ENCODE data around the gene ZNF556.

ZNF556 gene

DNA sequence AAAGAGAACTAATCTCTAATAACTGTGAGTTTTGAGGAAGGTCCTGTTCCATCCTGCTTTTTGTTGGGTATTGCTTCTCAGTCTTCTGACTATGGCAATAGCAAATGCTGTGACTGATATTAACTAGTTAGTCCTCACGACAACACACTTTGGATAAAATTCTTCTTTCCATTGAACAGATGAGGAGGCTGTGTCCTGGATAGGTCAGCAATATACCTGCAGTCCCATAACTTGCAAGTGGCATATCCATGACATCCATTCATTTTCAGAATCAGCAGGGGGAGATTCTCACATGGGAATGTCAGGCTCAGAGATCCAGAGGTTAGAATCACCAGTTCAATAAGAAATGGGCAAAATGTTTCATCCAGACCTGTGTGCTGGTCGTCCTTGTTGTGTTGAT, 40.1 kb upstream of the ZNF556 start:
- WGBS (ENCODE audit: insufficient coverage), result 100% methylated on average over 1 of the region's 2 CpGs
- Histone ChIP-seq H3K27ac (ENCODE audit: insufficient read depth in 1 of 2, low read depth in 1 of 2, low read length in 2 of 2, poor library complexity in 1 of 2, severe bottlenecking in 2 of 2) (no peak overlapping the region), H3K9me3 (ENCODE audit: control extremely low read depth in 1 of 5, control insufficient read depth in 4 of 5, insufficient read depth in 2 of 5, low read depth in 1 of 5, low read length in 4 of 5) (peaks cover 7 to 54% (median 43%) of the 10 kb centered on the region in 5 experiments), H3K4me3 (ENCODE audit: control insufficient read depth in 1 of 7, extremely low read depth in 1 of 7, insufficient read depth in 4 of 7, low read depth in 2 of 7, low read length in 6 of 7) (no peak overlapping the region), H3K27me3 (replicated peaks in 2 of 5; ENCODE audit: control insufficient read depth in 4 of 5, insufficient read depth in 5 of 5, low read length in 4 of 5) (no peaks in the 10 kb centered on the region), H3K4me1 (ENCODE audit: control extremely low read depth in 1 of 4, control insufficient read depth in 4 of 4, insufficient read depth in 4 of 4, low read length in 3 of 4) (no peaks in the 10 kb centered on the region), H3K36me3 (ENCODE audit: control insufficient read depth in 4 of 4, insufficient read depth in 4 of 4, low read length in 3 of 4) (peaks cover 10 to 59% (median 37%) of the 10 kb centered on the region in 4 experiments)
- DNase-seq, result no peak
- POLR2A ChIA-PET, result no interaction called here
- CTCF ChIA-PET, result no interaction called here

DNA sequence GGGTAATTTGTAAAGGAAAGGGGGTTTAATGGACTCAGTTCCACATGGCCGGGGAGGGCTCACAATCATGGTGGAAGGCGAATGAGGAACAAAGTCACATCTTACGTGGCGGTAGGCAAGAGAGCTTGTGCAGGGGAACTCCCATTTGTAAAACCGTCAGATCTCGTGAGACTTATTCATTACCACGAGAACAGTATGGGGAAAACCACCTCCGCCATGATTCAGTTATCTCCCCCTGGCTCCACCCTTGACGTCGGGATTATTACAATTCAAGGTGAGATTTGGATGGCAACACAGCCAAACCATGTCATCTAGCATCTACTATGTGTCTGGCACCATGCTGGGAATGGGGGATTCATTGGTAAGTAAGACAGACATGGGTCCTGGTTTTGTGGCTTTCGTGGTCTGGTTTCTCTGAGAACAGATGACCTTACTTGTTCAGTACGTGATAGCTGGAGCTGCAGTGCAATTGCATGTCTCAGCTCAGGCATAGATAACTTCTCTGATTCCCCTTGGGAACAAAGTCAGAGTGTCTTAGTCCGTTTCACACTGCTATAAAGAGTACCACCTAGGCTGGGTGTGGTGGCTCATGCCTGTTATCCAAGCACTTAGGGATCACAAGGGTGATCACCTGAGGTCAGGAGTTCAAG, 39.2 kb upstream of the ZNF556 start:
- ChIA-PET CTCF (interaction anchor here (1.1 kb wide), 1 partner anchor 10 kb away, joined by 3 read pairs; no protein-coding TSS in a partner anchor), POLR2A (no interaction called here)
- Histone ChIP-seq H3K27ac (ENCODE audit: insufficient read depth in 1 of 2, low read depth in 1 of 2, low read length in 2 of 2, poor library complexity in 1 of 2, severe bottlenecking in 2 of 2) (no peak overlapping the region), H3K4me1 (ENCODE audit: control extremely low read depth in 1 of 4, control insufficient read depth in 4 of 4, insufficient read depth in 4 of 4, low read length in 3 of 4) (no peaks in the 10 kb centered on the region), H3K4me3 (ENCODE audit: control insufficient read depth in 1 of 7, extremely low read depth in 1 of 7, insufficient read depth in 4 of 7, low read depth in 2 of 7, low read length in 6 of 7) (no peak overlapping the region), H3K27me3 (replicated peaks in 2 of 5; ENCODE audit: control insufficient read depth in 4 of 5, insufficient read depth in 5 of 5, low read length in 4 of 5) (no peaks in the 10 kb centered on the region), H3K9me3 (ENCODE audit: control extremely low read depth in 1 of 5, control insufficient read depth in 4 of 5, insufficient read depth in 2 of 5, low read depth in 1 of 5, low read length in 4 of 5) (peaks cover 7 to 64% (median 50%) of the 10 kb centered on the region in 5 experiments), H3K36me3 (ENCODE audit: control insufficient read depth in 4 of 4, insufficient read depth in 4 of 4, low read length in 3 of 4) (peaks cover 11 to 67% (median 38%) of the 10 kb centered on the region in 4 experiments)
- WGBS (ENCODE audit: insufficient coverage), result 96% methylated on average over 13 of the region's 13 CpGs
- no peak for DNase-seq

DNA sequence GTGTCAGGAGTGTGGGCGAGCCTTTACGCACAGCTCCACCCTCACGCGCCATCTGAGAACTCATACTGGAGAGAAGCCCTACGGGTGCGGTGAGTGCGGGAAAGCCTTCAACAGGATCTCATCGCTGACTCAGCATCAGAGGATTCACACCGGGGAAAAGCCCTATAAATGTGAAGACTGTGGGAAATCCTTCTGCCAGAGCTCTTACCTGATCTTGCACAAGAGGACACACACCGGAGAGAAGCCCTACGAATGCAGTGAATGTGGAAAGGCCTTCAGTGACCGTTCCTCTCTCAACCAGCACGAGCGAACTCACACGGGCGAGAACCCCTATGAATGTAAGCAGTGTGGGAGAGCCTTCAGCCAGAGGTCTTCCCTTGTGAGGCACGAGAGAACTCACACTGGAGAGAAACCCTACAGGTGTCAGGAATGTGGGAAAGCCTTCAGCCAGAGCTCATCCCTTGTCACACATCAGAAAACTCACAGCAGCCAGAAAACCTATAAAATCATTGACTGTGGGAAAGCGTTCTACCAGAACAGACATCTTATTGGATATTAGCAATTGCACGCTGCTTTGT, 32.8 kb upstream of the ZNF556 start:
- POLR2A ChIA-PET, result no interaction called here
- no peak for DNase-seq
- H3K27ac ChIP-seq (ENCODE audit: insufficient read depth in 1 of 2, low read depth in 1 of 2, low read length in 2 of 2, poor library complexity in 1 of 2, severe bottlenecking in 2 of 2), result no peak overlapping the region
- H3K27me3 ChIP-seq (replicated peaks in 2 of 5; ENCODE audit: control insufficient read depth in 4 of 5, insufficient read depth in 5 of 5, low read length in 4 of 5), result no peaks in the 10 kb centered on the region
- H3K9me3 ChIP-seq (ENCODE audit: control extremely low read depth in 1 of 5, control insufficient read depth in 4 of 5, insufficient read depth in 2 of 5, low read depth in 1 of 5, low read length in 4 of 5), result peaks cover 0 to 80% (median 59%) of the 10 kb centered on the region in 5 experiments
- no peaks in the 10 kb centered on the region for H3K4me1 ChIP-seq (ENCODE audit: control extremely low read depth in 1 of 4, control insufficient read depth in 4 of 4, insufficient read depth in 4 of 4, low read length in 3 of 4)
- H3K36me3 ChIP-seq (ENCODE audit: control insufficient read depth in 4 of 4, insufficient read depth in 4 of 4, low read length in 3 of 4), result peaks cover 4 to 54% (median 30%) of the 10 kb centered on the region in 4 experiments
- no peak overlapping the region for H3K4me3 ChIP-seq (ENCODE audit: control insufficient read depth in 1 of 7, extremely low read depth in 1 of 7, insufficient read depth in 4 of 7, low read depth in 2 of 7, low read length in 6 of 7)
- CTCF ChIA-PET, result interaction anchor here (1.5 to 3.2 kb wide), 4 partner anchors 10 to 35 kb away, joined by 4 to 12 read pairs (median 6); partner anchors contain the start of gene ZNF554
- 96% methylated on average over 18 of the region's 19 CpGs for WGBS (ENCODE audit: insufficient coverage)

DNA sequence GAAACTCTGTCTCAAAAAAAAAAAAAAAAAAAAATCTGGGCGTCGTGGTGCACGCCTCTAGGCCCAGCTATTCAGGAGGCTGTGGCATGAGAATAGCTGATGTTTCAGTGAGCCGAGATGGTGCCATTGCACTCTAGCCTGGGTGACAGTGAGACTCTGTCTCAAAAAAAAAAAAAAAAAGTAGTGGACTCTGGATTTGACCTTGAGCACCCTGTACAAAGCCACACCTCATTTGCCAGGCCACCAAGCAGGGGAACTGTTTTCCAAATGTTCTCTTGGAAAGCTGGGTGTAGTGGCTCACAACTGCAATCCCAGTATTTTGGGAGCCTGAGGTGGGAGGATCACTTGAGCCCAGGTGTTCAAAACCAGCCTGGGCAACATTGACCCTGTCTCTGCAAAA, 29.7 kb upstream of the ZNF556 start:
- 100% methylated on average over 1 of the region's 4 CpGs for WGBS (ENCODE audit: insufficient coverage)
- H3K36me3 ChIP-seq (ENCODE audit: control insufficient read depth in 4 of 4, insufficient read depth in 4 of 4, low read length in 3 of 4), result peaks cover 2 to 43% (median 26%) of the 10 kb centered on the region in 4 experiments
- ChIA-PET POLR2A (no interaction called here), CTCF (interaction anchor here (0.6 to 1.6 kb wide), 5 partner anchors 9 to 18 kb away, joined by 3 to 6 read pairs (median 3); partner anchors contain the start of gene ZNF554)
- DNase-seq, result no peak
- no peak overlapping the region for H3K4me3 ChIP-seq (ENCODE audit: control insufficient read depth in 1 of 7, extremely low read depth in 1 of 7, insufficient read depth in 4 of 7, low read depth in 2 of 7, low read length in 6 of 7)
- peaks cover 4 to 12% (median 11%) of the 10 kb centered on the region in 4 experiments for H3K4me1 ChIP-seq (ENCODE audit: control extremely low read depth in 1 of 4, control insufficient read depth in 4 of 4, insufficient read depth in 4 of 4, low read length in 3 of 4)
- H3K27ac ChIP-seq (ENCODE audit: insufficient read depth in 1 of 2, low read depth in 1 of 2, low read length in 2 of 2, poor library complexity in 1 of 2, severe bottlenecking in 2 of 2), result no peak overlapping the region
- no peaks in the 10 kb centered on the region for H3K27me3 ChIP-seq (replicated peaks in 2 of 5; ENCODE audit: control insufficient read depth in 4 of 5, insufficient read depth in 5 of 5, low read length in 4 of 5)
- H3K9me3 ChIP-seq (ENCODE audit: control extremely low read depth in 1 of 5, control insufficient read depth in 4 of 5, insufficient read depth in 2 of 5, low read depth in 1 of 5, low read length in 4 of 5), result peaks cover 0 to 58% (median 47%) of the 10 kb centered on the region in 5 experiments

DNA sequence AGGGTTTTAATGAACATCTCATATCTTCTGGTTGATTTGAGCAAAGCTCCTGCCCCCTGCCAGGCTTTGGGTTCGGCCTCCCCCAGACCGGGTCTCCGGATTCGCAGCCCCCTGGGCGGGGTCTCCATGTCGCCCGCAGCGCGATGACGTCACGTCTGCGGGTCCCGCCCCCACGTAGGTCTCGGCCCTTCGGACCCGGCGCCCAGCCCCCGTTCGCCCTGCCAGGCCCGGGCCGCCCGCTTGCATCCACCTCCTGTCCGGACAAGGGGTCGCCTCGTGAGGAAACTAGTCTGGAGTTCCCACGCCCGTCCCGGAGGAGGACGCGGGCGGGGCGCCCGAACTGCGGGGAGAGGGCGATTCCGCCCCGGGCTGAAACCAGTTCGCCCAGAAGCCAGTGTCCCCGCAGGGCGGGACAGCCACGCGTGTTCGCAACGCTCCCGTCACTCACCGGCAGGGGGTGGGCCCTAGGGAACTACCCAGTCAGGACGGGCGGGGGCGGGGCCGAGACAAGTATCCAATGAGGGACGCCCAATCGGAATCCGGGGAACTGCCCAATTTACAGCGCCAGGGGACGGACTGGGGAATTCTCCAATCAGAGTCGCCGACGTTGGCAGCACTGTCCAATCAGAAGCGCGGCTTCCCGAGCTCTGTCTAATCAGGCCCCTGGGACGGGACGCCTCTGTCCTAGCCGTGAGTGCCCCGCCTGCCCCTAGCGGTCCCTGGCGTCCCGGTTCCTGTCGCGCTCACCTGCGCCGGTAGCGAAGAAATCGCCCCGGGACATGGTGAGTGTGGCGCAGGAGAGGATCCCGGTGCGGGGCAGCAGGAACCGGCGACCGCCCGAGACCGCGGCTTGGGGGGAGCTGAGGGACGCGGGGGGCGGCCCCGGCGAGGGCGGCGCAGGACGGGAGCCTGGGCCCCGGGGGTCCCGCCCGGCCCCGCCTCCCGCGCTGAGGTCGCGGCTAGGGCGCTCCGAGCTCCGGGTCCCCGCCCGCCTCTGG, 26.0 kb upstream of the ZNF556 start, which contains the start of gene ZNF555:
Gene ZNF555 (plus strand): TSS at position 682 of the 998 bp plus-strand sequence. CDS start 98 bp downstream, at position 780.
- peak within 1 kb of the TSS; percentile 58 to 88 for H3K27ac ChIP-seq (ENCODE audit: insufficient read depth in 1 of 2, low read depth in 1 of 2, low read length in 2 of 2, poor library complexity in 1 of 2, severe bottlenecking in 2 of 2)
- WGBS (ENCODE audit: insufficient coverage), result under 1% methylated on average over 102 of the region's 106 CpGs
- DNase-seq, result peak; percentile 99 to 100 (median 99)
- peaks cover 1 to 35% (median 28%) of the 10 kb centered on the region in 5 experiments for H3K9me3 ChIP-seq (ENCODE audit: control extremely low read depth in 1 of 5, control insufficient read depth in 4 of 5, insufficient read depth in 2 of 5, low read depth in 1 of 5, low read length in 4 of 5)
- peaks cover 2 to 27% (median 9%) of the 10 kb centered on the region in 4 experiments for H3K36me3 ChIP-seq (ENCODE audit: control insufficient read depth in 4 of 4, insufficient read depth in 4 of 4, low read length in 3 of 4)
- H3K4me3 ChIP-seq (ENCODE audit: control insufficient read depth in 1 of 7, extremely low read depth in 1 of 7, insufficient read depth in 4 of 7, low read depth in 2 of 7, low read length in 6 of 7), result peak within 1 kb of the TSS; percentile 58 to 88 (median 81)
- H3K4me1 ChIP-seq (ENCODE audit: control extremely low read depth in 1 of 4, control insufficient read depth in 4 of 4, insufficient read depth in 4 of 4, low read length in 3 of 4), result peaks cover 5 to 15% (median 15%) of the 10 kb centered on the region in 4 experiments
- no peaks in the 10 kb centered on the region for H3K27me3 ChIP-seq (replicated peaks in 2 of 5; ENCODE audit: control insufficient read depth in 4 of 5, insufficient read depth in 5 of 5, low read length in 4 of 5)
- POLR2A ChIA-PET, result interaction anchor here (0.7 to 1.9 kb wide), 7 partner anchors 13 to 301 kb away, joined by 3 to 8 read pairs (median 3); partner anchors contain the start of gene ZNF57
- CTCF ChIA-PET, result interaction anchor here (0.7 to 1.8 kb wide), 4 partner anchors 21 to 193 kb away, joined by 3 to 5 read pairs (median 3); partner anchors contain the start of gene ZNF554

DNA sequence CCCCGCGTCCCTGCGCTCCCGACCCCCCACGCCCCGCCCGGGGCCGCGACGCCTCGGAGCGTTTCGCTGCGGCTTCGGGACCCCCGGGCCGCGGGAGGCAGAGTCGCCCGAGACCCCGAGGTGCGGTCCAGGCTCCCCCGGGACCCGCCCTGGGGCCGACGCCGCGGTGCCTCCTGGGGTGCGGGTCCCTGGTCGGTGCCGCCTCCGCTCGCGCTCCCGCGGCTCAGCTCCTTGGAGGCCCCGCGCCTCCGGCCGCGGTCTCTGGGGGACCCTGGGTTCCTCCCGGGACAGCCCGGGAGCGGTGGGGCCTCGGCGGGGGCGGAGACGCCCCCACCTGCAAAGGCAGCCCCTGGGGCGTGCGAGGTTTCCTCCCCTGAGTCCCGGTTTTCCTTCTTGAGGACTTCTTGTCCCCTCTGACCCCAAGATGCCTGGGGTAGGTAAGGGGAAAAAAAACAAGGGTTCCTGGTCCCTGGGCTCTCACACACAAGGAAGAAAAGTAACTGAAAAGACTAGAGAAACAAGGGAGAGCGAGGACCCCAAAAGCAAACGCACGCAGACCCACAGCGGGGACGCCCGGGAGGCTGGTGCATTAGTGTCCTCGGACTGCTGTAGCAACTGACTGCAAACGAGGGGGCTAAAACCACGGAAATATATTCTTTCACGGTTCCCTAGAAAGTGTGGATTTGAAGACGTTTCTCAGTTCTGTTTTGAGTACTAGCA, 25.1 kb upstream of the ZNF556 start:
- ChIA-PET CTCF (interaction anchor here (0.7 to 1.3 kb wide), 2 partner anchors 22 to 194 kb away, joined by 3 to 5 read pairs; partner anchors contain the start of gene ZNF554), POLR2A (interaction anchor here (0.7 to 1.9 kb wide), 6 partner anchors 12 to 300 kb away, joined by 3 to 8 read pairs (median 3); no protein-coding TSS in a partner anchor)
- Histone ChIP-seq H3K36me3 (ENCODE audit: control insufficient read depth in 4 of 4, insufficient read depth in 4 of 4, low read length in 3 of 4) (peaks cover 2 to 25% (median 12%) of the 10 kb centered on the region in 4 experiments), H3K27me3 (replicated peaks in 2 of 5; ENCODE audit: control insufficient read depth in 4 of 5, insufficient read depth in 5 of 5, low read length in 4 of 5) (no peaks in the 10 kb centered on the region), H3K27ac (ENCODE audit: insufficient read depth in 1 of 2, low read depth in 1 of 2, low read length in 2 of 2, poor library complexity in 1 of 2, severe bottlenecking in 2 of 2) (peak overlapping the region; percentile 25 to 88), H3K4me3 (ENCODE audit: control insufficient read depth in 1 of 7, extremely low read depth in 1 of 7, insufficient read depth in 4 of 7, low read depth in 2 of 7, low read length in 6 of 7) (peak overlapping the region; percentile 57 to 88 (median 81)), H3K9me3 (ENCODE audit: control extremely low read depth in 1 of 5, control insufficient read depth in 4 of 5, insufficient read depth in 2 of 5, low read depth in 1 of 5, low read length in 4 of 5) (peaks cover 1 to 35% (median 27%) of the 10 kb centered on the region in 5 experiments), H3K4me1 (ENCODE audit: control extremely low read depth in 1 of 4, control insufficient read depth in 4 of 4, insufficient read depth in 4 of 4, low read length in 3 of 4) (peaks cover 5 to 15% (median 15%) of the 10 kb centered on the region in 4 experiments)
- WGBS (ENCODE audit: insufficient coverage), result 1% methylated on average over 50 of the region's 62 CpGs
- peak in 2 of 3 donors; percentile 26 to 43 for DNase-seq

Data from common myeloid progenitor, CD34-positive (primary cell).